Measurements from ENCODE around the gene ZSWIM7. TPM values are rescaled to one million over a fixed set of nuclear protein-coding genes. Genes with fewer than 3 reads are reported as not detected.

ZSWIM7 gene
- total and polyA plus RNA-seq, 2 of the 4 experiments (the other 2 are of a cell fraction): 6.8 to 12.1 TPM

DNA sequence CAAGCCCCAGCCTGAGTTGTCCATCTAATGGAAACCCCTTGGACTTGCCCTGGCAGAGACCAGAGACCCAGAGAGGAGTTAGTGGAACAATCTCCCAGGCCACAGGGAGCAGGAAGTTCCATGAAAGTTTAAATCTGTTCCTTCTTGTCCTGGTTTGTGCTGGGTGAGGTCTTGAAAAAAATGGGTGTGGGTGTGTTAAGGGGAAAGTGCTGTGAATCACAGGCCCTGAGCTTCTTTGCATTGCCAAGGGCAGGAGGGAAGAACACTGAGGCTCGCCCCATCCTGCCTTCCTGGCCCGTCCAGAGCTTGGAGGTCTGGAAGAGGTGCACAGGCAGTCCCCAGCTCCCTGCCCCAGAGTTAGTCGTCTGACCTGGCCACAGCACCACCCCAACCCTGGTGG, 52.2 kb downstream of the ZSWIM7 start:
- no peaks in the 10 kb centered on the region for H3K9me3 ChIP-seq (ENCODE audit: control insufficient read depth, insufficient read depth, low read length)
- peak overlapping the region; percentile 5; the same call in 1 of the 2 replicates for H3K27ac ChIP-seq (ENCODE audit: insufficient read depth, low read length)
- peak overlapping the region; percentile 11 for H3K23ac ChIP-seq (ENCODE audit: low read depth, low read length)
- dilution Hi-C loops (cut with HindIII; ENCODE audit: low sequenced_read_pairs, unreplicated experiment) (no loop called here), intact Hi-C loops (cut with micrococcal nuclease) (no loop called here), in situ Hi-C loops (cut with MboI; ENCODE audit: low sequenced_read_pairs) (no loop called here)
- TF ChIP-seq NFE2L2 (IDR thresholded peaks at IDR 0.05; ENCODE audit: low read depth, low read length) (no peak), BHLHE40 (IDR thresholded peaks at IDR 0.05; ENCODE audit: low read depth, low read length) (no peak), MXI1 (IDR thresholded peaks at IDR 0.05; ENCODE audit: borderline replicate concordance, low read depth, low read length) (no peak)
- no peaks in the 10 kb centered on the region for H4K20me1 ChIP-seq (ENCODE audit: insufficient read depth, low read length)
- H3K18ac ChIP-seq (ENCODE audit: low read depth, low read length): peak overlapping the region; percentile 43
- H2BK120ac ChIP-seq (ENCODE audit: low read depth, low read length): peak overlapping the region; percentile 30; the same call in 1 of the 2 replicates
- peak overlapping the region; percentile 41; the same call in 1 of the 2 replicates for H2AK5ac ChIP-seq (ENCODE audit: low read depth, low read length)
- ATAC-seq (ENCODE audit: low read depth): no peak
- H3K4me3 ChIP-seq (ENCODE audit: insufficient read depth, low read depth, low read length): no peak overlapping the region
- H3K4ac ChIP-seq (ENCODE audit: low read depth, low read length): peak overlapping the region; percentile 44; the same call in 1 of the 2 replicates
- peak overlapping the region; percentile 91 for H3K4me2 ChIP-seq (ENCODE audit: low read depth, low read length)
- peak overlapping the region; percentile 32 for H4K5ac ChIP-seq (ENCODE audit: low read depth, low read length)
- H2BK20ac ChIP-seq (ENCODE audit: low read depth, low read length): 0 out of 2 replicates have a peak overlapping the region, but pooled peaks have one; percentile 8
- POLR2A ChIA-PET (ENCODE audit: unreplicated experiment): interaction anchor here (0.6 kb wide), 1 partner anchor 8 kb away, joined by 3 read pairs; no protein-coding TSS in a partner anchor
- H3K56ac ChIP-seq (ENCODE audit: extremely low read depth, insufficient read depth, low read length): no peak overlapping the region
- H3K9me1 ChIP-seq (ENCODE audit: insufficient read depth, low read length): peaks cover 14% of the 10 kb centered on the region; the same call in 1 of the 2 replicates
- H3K9ac ChIP-seq (ENCODE audit: low read depth, low read length): peak overlapping the region; percentile 52
- DNase-seq: peak; percentile 48
- H2BK5ac ChIP-seq (ENCODE audit: low read depth, low read length, poor library complexity, severe bottlenecking): peak overlapping the region; percentile 2
- peak overlapping the region; percentile 10; the same call in 1 of the 2 replicates for H4K91ac ChIP-seq (ENCODE audit: insufficient read depth, low read depth, low read length)
- no peaks in the 10 kb centered on the region for H3K27me3 ChIP-seq (ENCODE audit: control insufficient read depth, insufficient read depth, low read length)
- peak overlapping the region; percentile 94 for H2AK9ac ChIP-seq (replicated peaks; ENCODE audit: low read depth, low read length, poor library complexity)
- H3K79me1 ChIP-seq (ENCODE audit: low read depth in 1 of 2, low read length in 2 of 2): peaks cover 17 to 41% of the 10 kb centered on the region in 2 experiments
- H2BK15ac ChIP-seq (ENCODE audit: low read depth, low read length): 0 out of 3 replicates have a peak overlapping the region, but pooled peaks have one; percentile 8
- WGBS, 2 experiments (ENCODE audit: extremely low coverage in 2 of 2, insufficient read length in 1 of 2): no CpG with 5 or more reads among the region's 3 CpGs
- H4K8ac ChIP-seq (ENCODE audit: low read depth in 2 of 2, low read length in 2 of 2): peak overlapping the region; percentile 0 to 36; a peak in 3 of 4 replicates
- 0 out of 2 replicates have a peak, but pooled peaks cover 2% of the 10 kb centered on the region for H3K36me3 ChIP-seq (ENCODE audit: control insufficient read depth, insufficient read depth, low read length)
- peak overlapping the region; percentile 8; the same call in 1 of the 2 replicates for H3K14ac ChIP-seq (replicated peaks; ENCODE audit: low read depth, low read length)
- peak overlapping the region; percentile 29 for H2AFZ ChIP-seq (replicated peaks; ENCODE audit: low read length, poor library complexity)
- CTCF ChIA-PET: no interaction called here
- BruUV-seq (replicated peaks): no TSS peak
- H3K4me1 ChIP-seq (ENCODE audit: control insufficient read depth, insufficient read depth, low read length): peaks cover 20% of the 10 kb centered on the region

All from IMR-90 (cell line).